Thyroid gland (tissue), 4 donors: ENCODE data around the gene RTN1.

Experiments
- CTCF ChIP-seq, 6 experiments: fragments of 200-600 bp in 3 of 6; fragments of 450-650 bp in 3 of 6; sonication (generic) in 3 of 6; IDR thresholded peaks; one replicate each; pipeline ENCODE4 v1.5.1; 2016 to 2019; ENCODE audit warnings: antibody characterized with exemption in 6 of 6, mild to moderate bottlenecking in 2 of 6, inconsistent platforms in 1 of 6, moderate library complexity in 1 of 6
- POLR2A ChIP-seq, 2 donors: fragments of 450-650 bp; IDR thresholded peaks; one replicate each; pipeline ENCODE4 v1.6.1; 2017; ENCODE audit warnings: antibody characterized with exemption in 2 of 2, mild to moderate bottlenecking in 2 of 2, moderate library complexity in 1 of 2

- TF ChIP-seq CTCF (IDR thresholded peaks at IDR 0.05), result no peak
- TF ChIP-seq POLR2A (IDR thresholded peaks at IDR 0.05), result no peak
Measured at GRCh38 chr14:59900556-59900955, 30.0 kb upstream of the RTN1 start.
